Lower lobe of right lung (tissue), 2 donors: ENCODE results near the gene MED29. TPM values are rescaled to one million over a fixed set of nuclear protein-coding genes. Genes with fewer than 3 reads are reported as not detected.

ENCODE experiments used
- ATAC-seq, 2 donors: fragments of 200-7000 bp; cut with Tn5 transposase; one replicate each; pipeline ENCODE4 v1.9.1; 2020 to 2022; ENCODE audit warnings: mild to moderate bottlenecking in 2 of 2, moderate library complexity in 2 of 2
- DNase-seq: peaks from one replicate; pipeline ENCODE4 v3.0.0-alpha.2; 2020
- H3K27ac ChIP-seq: fragments of 200-600 bp; one replicate; pipeline ENCODE4 v1.8.0; 2022
- H3K27me3 ChIP-seq: fragments of 200-600 bp; one replicate; pipeline ENCODE4 v1.8.0; 2022; ENCODE audit warnings: low read depth
- H3K36me3 ChIP-seq: fragments of 200-600 bp; one replicate; pipeline ENCODE4 v1.8.0; 2022; ENCODE audit warnings: mild to moderate bottlenecking
- H3K4me1 ChIP-seq: fragments of 200-600 bp; one replicate; pipeline ENCODE4 v1.8.0; 2022
- H3K4me3 ChIP-seq: fragments of 200-600 bp; one replicate; pipeline ENCODE4 v1.8.0; 2022; ENCODE audit warnings: mild to moderate bottlenecking
- H3K9me3 ChIP-seq: fragments of 200-600 bp; one replicate; pipeline ENCODE4 v1.8.0; 2022
- intact Hi-C: fragments of 100-400 bp; cut with DNase I; formaldehyde crosslinking; loops from one replicate; pipeline ENCODE4 v1.11.0; 2022
- total RNA-seq: library from RNA; stranded (reverse); fragmentation: NEBNext Ultra II Directional; extraction: Animal tissue kit (Norgen Biotek cat#: 25700); gene quantifications from one replicate; pipeline ENCODE4 v1.2.1, GENCODE V29; 2021
- TF ChIP-seq, protein P1 (sequence below): fragments of 200-600 bp; IDR thresholded peaks from one replicate; pipeline ENCODE4 v1.8.0; 2022; ENCODE audit warnings: antibody characterized with exemption, mild to moderate bottlenecking
- donor health status: DM: no; HTN: yes; CAD: no; lungs with severe emphysema.

The MED29 gene
- total RNA-seq, 1 donor from 2014 or later, result 33.1 TPM

DNA sequence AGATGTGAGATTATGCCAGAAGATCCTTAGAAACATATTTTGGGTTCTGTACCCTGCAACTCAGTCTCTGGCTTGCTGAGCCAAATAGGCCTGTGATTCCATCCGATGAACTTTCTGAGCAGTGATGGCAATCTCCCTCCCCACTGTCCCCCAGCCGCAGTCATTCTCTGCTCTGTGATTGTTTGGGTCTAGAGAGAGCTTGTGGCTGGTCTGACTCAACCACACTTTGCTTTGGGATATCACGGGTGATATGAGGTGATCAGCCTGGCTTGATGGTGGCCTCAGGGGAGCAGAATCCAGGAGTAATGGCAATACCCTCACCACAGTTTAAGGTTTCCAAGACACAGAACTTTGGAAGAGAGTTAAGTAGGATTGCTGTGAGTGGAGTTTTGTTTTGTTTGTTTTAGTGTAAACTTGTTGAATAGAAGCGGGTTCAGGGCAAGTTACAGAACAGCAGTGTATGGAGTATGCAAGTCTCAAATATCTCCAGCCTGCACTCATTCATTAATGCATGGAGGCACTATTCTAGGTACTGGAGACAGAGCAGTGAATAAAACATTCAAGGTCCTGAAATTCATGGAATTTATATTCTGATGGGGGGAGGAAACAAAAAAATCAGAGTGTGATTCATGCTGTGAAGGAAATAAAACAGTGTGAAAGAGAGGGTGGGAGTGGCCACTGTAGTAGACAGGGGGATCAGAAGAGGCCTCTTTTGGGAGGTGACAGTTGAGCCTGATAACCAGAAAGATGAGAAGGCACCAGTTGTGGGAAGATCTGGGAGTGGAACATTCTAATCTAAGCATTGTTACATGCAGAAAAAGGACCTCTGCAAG is 43.6 kb upstream of the MED29 start:
- intact Hi-C loops, result no loop called here
- Histone ChIP-seq H3K4me1 (peaks cover 48% of the 10 kb centered on the region), H3K27me3 (no peaks in the 10 kb centered on the region), H3K36me3 (peaks cover 33% of the 10 kb centered on the region), H3K9me3 (no peaks in the 10 kb centered on the region), H3K27ac (no peak overlapping the region), H3K4me3 (no peak overlapping the region)
- no peak for DNase-seq
- ATAC-seq, result no peak
- TF ChIP-seq, protein P1, sequence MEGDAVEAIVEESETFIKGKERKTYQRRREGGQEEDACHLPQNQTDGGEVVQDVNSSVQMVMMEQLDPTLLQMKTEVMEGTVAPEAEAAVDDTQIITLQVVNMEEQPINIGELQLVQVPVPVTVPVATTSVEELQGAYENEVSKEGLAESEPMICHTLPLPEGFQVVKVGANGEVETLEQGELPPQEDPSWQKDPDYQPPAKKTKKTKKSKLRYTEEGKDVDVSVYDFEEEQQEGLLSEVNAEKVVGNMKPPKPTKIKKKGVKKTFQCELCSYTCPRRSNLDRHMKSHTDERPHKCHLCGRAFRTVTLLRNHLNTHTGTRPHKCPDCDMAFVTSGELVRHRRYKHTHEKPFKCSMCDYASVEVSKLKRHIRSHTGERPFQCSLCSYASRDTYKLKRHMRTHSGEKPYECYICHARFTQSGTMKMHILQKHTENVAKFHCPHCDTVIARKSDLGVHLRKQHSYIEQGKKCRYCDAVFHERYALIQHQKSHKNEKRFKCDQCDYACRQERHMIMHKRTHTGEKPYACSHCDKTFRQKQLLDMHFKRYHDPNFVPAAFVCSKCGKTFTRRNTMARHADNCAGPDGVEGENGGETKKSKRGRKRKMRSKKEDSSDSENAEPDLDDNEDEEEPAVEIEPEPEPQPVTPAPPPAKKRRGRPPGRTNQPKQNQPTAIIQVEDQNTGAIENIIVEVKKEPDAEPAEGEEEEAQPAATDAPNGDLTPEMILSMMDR, result no peak

DNA sequence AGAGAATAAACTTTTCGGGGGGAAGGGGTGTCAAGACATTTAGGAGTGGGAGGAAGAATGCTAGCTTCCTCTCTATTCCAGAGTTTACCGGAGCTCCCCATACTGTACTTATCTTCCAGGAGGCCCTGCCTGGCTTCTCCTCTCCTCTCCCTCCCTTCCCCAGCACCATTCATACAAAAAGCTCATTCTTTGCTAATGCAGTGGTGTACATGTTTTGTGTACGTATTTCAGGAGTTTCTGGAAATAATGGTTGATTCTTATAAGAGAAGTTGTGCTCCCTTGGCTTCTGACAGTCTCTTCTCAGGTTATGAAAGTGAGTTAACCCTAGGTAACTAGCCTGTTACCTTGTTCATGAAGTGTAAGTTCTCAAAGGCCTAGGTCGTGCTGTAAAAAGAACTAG is 41.9 kb upstream of the MED29 start:
- ATAC-seq (no peak), DNase-seq (no peak)
- TF ChIP-seq, protein P1, result no peak
- Histone ChIP-seq H3K27ac (no peak overlapping the region), H3K4me1 (peaks cover 36% of the 10 kb centered on the region), H3K27me3 (no peaks in the 10 kb centered on the region), H3K36me3 (peaks cover 48% of the 10 kb centered on the region), H3K4me3 (no peak overlapping the region), H3K9me3 (no peaks in the 10 kb centered on the region)
- intact Hi-C loops, result no loop called here

DNA sequence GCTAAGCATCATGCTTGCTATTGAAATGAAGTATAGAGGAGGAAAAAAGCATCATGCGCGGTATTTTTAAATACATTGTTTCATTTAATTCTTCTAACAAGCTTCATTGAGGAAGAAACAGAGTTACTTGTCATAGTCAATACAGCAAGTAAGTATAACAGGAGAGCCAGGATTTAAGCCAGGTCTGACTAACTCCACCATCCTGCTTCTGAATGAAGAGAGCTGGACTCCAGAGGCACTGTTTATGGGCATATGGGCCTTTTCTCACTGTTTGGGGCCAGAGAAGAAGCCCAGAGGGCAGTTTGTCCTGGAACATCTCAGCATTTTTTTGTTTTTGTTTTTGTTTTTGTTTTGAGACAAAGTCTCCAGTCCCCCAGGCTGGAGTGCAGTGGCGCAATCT is 41.0 kb upstream of the MED29 start:
- peaks cover 56% of the 10 kb centered on the region for H3K36me3 ChIP-seq
- intact Hi-C loops, result no loop called here
- no peaks in the 10 kb centered on the region for H3K9me3 ChIP-seq
- no peaks in the 10 kb centered on the region for H3K27me3 ChIP-seq
- H3K4me1 ChIP-seq, result peaks cover 27% of the 10 kb centered on the region
- no peak overlapping the region for H3K27ac ChIP-seq
- DNase-seq (no peak), ATAC-seq (no peak)
- TF ChIP-seq, protein P1, result no peak
- H3K4me3 ChIP-seq, result no peak overlapping the region

DNA sequence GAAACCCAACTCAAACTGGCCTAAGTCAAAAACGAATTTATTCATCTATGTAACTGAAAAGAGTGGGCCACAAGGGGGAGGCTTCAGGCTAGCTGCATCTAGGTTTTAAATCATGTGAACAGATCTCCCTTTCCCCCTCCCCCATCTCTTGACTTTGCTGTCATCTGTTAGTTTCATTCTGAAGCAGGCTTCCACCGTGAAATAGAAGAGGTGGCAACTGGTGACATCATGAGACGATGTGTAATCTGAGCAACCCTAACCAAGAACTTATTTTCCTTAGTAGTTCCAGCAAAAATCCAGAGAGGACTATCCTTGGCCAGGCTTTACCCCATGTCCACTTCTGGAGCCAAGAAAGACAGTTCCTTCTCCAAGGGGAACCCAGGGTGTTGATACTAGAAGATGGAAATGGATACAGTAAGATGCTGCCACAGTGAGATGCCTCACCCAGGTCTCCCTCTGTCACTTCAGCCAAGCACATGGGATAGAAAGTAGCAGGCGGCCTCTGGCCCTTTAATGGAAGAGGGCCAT is 39.6 kb upstream of the MED29 start:
- H3K27ac ChIP-seq, result no peak overlapping the region

DNA sequence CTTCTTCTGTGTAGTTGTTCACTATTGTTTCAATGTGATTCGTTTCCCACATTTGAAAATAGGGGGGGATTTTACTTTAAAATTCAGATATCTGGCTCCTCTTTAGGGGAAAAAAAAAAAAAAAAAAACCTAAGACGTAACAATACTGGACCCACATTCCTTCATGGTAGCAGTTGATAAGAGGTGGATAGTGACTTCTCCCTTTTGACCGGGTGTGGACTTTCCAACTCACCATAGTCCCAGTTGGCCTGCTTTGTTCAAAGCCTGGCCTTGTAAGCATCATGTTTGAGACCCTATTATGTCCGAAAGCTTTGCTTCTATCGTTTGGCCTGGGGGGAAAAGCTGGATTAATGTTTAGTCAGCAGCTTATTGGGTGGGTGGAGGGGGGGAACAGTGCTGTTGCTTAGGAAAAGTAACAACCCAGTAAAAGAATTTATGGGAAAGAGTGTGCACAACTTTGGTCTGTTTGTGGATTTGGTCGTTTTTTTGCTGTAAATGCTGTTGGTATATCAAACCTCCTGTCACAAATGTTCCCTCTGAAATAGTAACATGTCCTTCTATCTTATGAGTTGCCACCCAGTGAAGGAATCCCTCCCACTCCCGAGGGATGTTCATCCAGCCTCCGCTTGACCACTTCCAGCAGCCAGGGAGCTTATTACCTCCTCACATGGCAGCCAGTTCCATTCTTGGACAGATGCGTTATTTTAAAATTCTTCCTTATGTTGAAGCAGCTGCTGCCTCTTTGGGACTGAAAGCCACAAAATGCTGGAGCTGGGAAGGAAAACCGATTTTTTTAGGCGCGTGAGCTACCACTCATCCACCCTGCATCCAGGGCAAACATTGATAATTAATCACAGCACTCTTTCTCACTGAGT is 38.6 kb upstream of the MED29 start:
- H3K4me1 ChIP-seq, result peaks cover 7% of the 10 kb centered on the region
- H3K4me3 ChIP-seq, result no peak overlapping the region
- intact Hi-C loops, result no loop called here
- ATAC-seq (no peak), DNase-seq (no peak)
- TF ChIP-seq, protein P1, result no peak
- no peaks in the 10 kb centered on the region for H3K27me3 ChIP-seq
- H3K27ac ChIP-seq, result no peak overlapping the region
- H3K36me3 ChIP-seq, result peaks cover 81% of the 10 kb centered on the region
- no peaks in the 10 kb centered on the region for H3K9me3 ChIP-seq

More for the DNA sequence above, 39.6 kb upstream of the MED29 start:
- Histone ChIP-seq H3K4me1 (peaks cover 15% of the 10 kb centered on the region), H3K27me3 (no peaks in the 10 kb centered on the region), H3K4me3 (no peak overlapping the region), H3K9me3 (no peaks in the 10 kb centered on the region), H3K36me3 (peaks cover 71% of the 10 kb centered on the region)
- DNase-seq, result no peak
- intact Hi-C loops, result no loop called here
- TF ChIP-seq, protein P1, result no peak
- ATAC-seq, result no peak
